GM10847 (cell line): Measurements from ENCODE around the gene EPB41L4A.

Source experiments
- POLR2A ChIP-seq: IDR thresholded peaks from 2 replicates; pipeline ENCODE4 v1.6.1; 2011; ENCODE audit not compliant: insufficient read length; ENCODE audit errors: extremely low read depth

The EPB41L4A gene

GRCh38 chr5:112183103-112183711 lies 235.9 kb downstream of the EPB41L4A start:
- no peak for TF ChIP-seq POLR2A

GRCh38 chr5:112179290-112179689 lies 239.8 kb downstream of the EPB41L4A start:
- no peak for TF ChIP-seq POLR2A

- TF ChIP-seq POLR2A: no peak
These were observed 244.0 kb downstream of the EPB41L4A start for GRCh38 chr5:112174959-112175594.

GRCh38 chr5:112165897-112166737 lies 253.0 kb downstream of the EPB41L4A start:
- no peak for TF ChIP-seq POLR2A

- TF ChIP-seq POLR2A: no peak
These were observed 253.7 kb downstream of the EPB41L4A start for GRCh38 chr5:112165399-112165798.

GRCh38 chr5:112163435-112163834 lies 255.6 kb downstream of the EPB41L4A start:
- no peak for TF ChIP-seq POLR2A

- no peak for TF ChIP-seq POLR2A
These were observed 257.7 kb downstream of the EPB41L4A start for GRCh38 chr5:112161392-112161748.

- peak; percentile 93 for TF ChIP-seq POLR2A
These were observed 258.3 kb downstream of the EPB41L4A start for GRCh38 chr5:112160652-112161391.

GRCh38 chr5:112159435-112159834 lies 259.6 kb downstream of the EPB41L4A start:
- TF ChIP-seq POLR2A: no peak

- TF ChIP-seq POLR2A: no peak
These were observed 262.9 kb downstream of the EPB41L4A start for GRCh38 chr5:112156211-112156610.

GRCh38 chr5:112154940-112155686 lies 264.0 kb downstream of the EPB41L4A start:
- no peak for TF ChIP-seq POLR2A

GRCh38 chr5:112149727-112150126 lies 269.4 kb downstream of the EPB41L4A start:
- no peak for TF ChIP-seq POLR2A

- TF ChIP-seq POLR2A: no peak
These were observed 272.5 kb downstream of the EPB41L4A start for GRCh38 chr5:112146323-112147226.

GRCh38 chr5:112143690-112144089 lies 275.4 kb downstream of the EPB41L4A start:
- TF ChIP-seq POLR2A: no peak
